Loucy (cell line): ENCODE data around the gene ROGDI.

Experiments
- CTCF ChIP-seq: fragments of 200-600 bp; sonication (generic); conservative IDR thresholded peaks from 2 replicates; pipeline ENCODE4 v1.5.1; 2014; ENCODE audit warnings: mild to moderate bottlenecking, antibody characterized with exemption, low read length
- EZH2phosphoT487 ChIP-seq: fragments of 200-600 bp; IDR thresholded peaks from 2 replicates; pipeline ENCODE4 v1.6.1; 2018; ENCODE audit warnings: antibody characterized with exemption, mild to moderate bottlenecking, moderate library complexity, borderline replicate concordance

GRCh38 chr16:4796982-4797804 lies 5.2 kb downstream of the ROGDI start:
- no peak for TF ChIP-seq CTCF
- TF ChIP-seq EZH2phosphoT487: no peak
